GM12878 (cell line): ENCODE data around the gene OSBPL7.

ENCODE experiments used
- CEBPZ ChIP-seq: fragments of 150-350 bp; IDR thresholded peaks from 2 replicates; pipeline ENCODE4 v1.6.1; 2016; ENCODE audit warnings: low read depth, low read length
- CTCF ChIP-seq, 3 experiments: IDR thresholded peaks in 2 of 3; conservative IDR thresholded peaks in 1 of 3; 2 replicates each; pipeline ENCODE4 v1.5.1; 2011; ENCODE audit warnings: low read depth in 3 of 3, low read length in 3 of 3, mild to moderate bottlenecking in 3 of 3, control low read depth in 2 of 3, moderate library complexity in 2 of 3, inconsistent platforms in 1 of 3, mixed read lengths in 1 of 3; ENCODE audit not compliant: control insufficient read depth in 2 of 3, insufficient read depth in 1 of 3; ENCODE audit errors: extremely low read depth in 1 of 3
- FOXK2 ChIP-seq: fragments of 450-650 bp; IDR thresholded peaks from 2 replicates; pipeline ENCODE4 v1.6.1; 2017; ENCODE audit warnings: mild to moderate bottlenecking, moderate library complexity
- NFYA ChIP-seq: IDR thresholded peaks from 2 replicates; pipeline ENCODE4 v1.6.1; 2011; ENCODE audit warnings: low read depth, mild to moderate bottlenecking, low read length, improper control_type of control experiment, borderline replicate concordance
- NKRF ChIP-seq: fragments of 450-650 bp; conservative IDR thresholded peaks from 2 replicates; pipeline ENCODE4 v1.6.1; 2017; ENCODE audit warnings: mild to moderate bottlenecking, moderate library complexity
- SUZ12 ChIP-seq: fragments of 200-600 bp; sonication (generic); IDR thresholded peaks from one replicate; pipeline ENCODE4 v1.6.1; 2018; ENCODE audit warnings: antibody characterized with exemption, mild to moderate bottlenecking; ENCODE audit not compliant: unreplicated experiment

- TF ChIP-seq FOXK2 (no peak), CTCF (IDR thresholded peaks at IDR 0.05 in 2 of 3, conservative IDR thresholded peaks at IDR 0.05 in 1 of 3; ENCODE audit: control insufficient read depth in 2 of 3, extremely low read depth in 1 of 3, insufficient read depth in 1 of 3, low read depth in 3 of 3, low read length in 3 of 3) (no peak), NKRF (no peak), NFYA (no peak), SUZ12 (no peak), CEBPZ (no peak)
These were observed 36.2 kb upstream of the OSBPL7 start for GRCh38 chr17:47857551-47858455.
